ENCODE results near the gene IQGAP3.
"Not testable (repeated sequence)": the region's sequence is repeated elsewhere in the genome, so short reads cannot be mapped to it uniquely, and the experiment has no call there.

Gene IQGAP3

GRCh38 chr1:156592910-156593660 is 20.7 kb upstream of the IQGAP3 start:
- no peak for DNase-seq

- DNase-seq = no peak
These were observed 20.0 kb upstream of the IQGAP3 start for GRCh38 chr1:156592158-156592909.

- peak; percentile 49 to 72 for DNase-seq
These were observed 19.2 kb upstream of the IQGAP3 start, which contains the start of gene NAXE for GRCh38 chr1:156591432-156592157. TSS of gene NAXE (plus strand) at chr1:156591776. CDS start at chr1:156591805, 29 bp downstream.

- DNase-seq = no peak
These were observed 18.7 kb upstream of the IQGAP3 start for GRCh38 chr1:156591181-156591431.

- DNase-seq = no peak
These were observed 18.2 kb upstream of the IQGAP3 start for GRCh38 chr1:156590326-156591180.

- no peak for DNase-seq
These were observed 17.2 kb upstream of the IQGAP3 start for GRCh38 chr1:156589546-156589945.

GRCh38 chr1:156587927-156588326 is 15.6 kb upstream of the IQGAP3 start:
- DNase-seq = not testable (repeated sequence)

GRCh38 chr1:156586892-156587477 is 14.6 kb upstream of the IQGAP3 start:
- DNase-seq = no peak

- no peak for DNase-seq
These were observed 14.0 kb upstream of the IQGAP3 start for GRCh38 chr1:156586323-156586722.

- no peak for DNase-seq
These were observed 12.4 kb upstream of the IQGAP3 start for GRCh38 chr1:156584813-156585212.

GRCh38 chr1:156583821-156584622 is 11.7 kb upstream of the IQGAP3 start:
- peak; percentile 58 to 62 for DNase-seq

- DNase-seq = no peak
These were observed 10.1 kb upstream of the IQGAP3 start for GRCh38 chr1:156582388-156583017.

GRCh38 chr1:156581661-156582387 is 9.5 kb upstream of the IQGAP3 start:
- no peak for DNase-seq

GRCh38 chr1:156579472-156579871 is 7.1 kb upstream of the IQGAP3 start, which contains the start of gene TTC24:
TSS of gene TTC24 (plus strand) at chr1:156579723. CDS start at chr1:156581365, 1,642 bp downstream.
- DNase-seq = no peak

GRCh38 chr1:156578055-156578454 is 5.7 kb upstream of the IQGAP3 start:
- no peak for DNase-seq

GRCh38 chr1:156577550-156577949 is 5.2 kb upstream of the IQGAP3 start:
- DNase-seq = no peak

- DNase-seq = no peak
These were observed 1.8 kb upstream of the IQGAP3 start for GRCh38 chr1:156574039-156574633.

GRCh38 chr1:156572663-156573018 is 276 bp upstream of the IQGAP3 start:
- no peak for DNase-seq

GRCh38 chr1:156571261-156571852 is 1.0 kb downstream of the IQGAP3 start:
- DNase-seq = no peak
